ENCODE measurements around the gene CAMSAP1.

Gene CAMSAP1

DNA sequence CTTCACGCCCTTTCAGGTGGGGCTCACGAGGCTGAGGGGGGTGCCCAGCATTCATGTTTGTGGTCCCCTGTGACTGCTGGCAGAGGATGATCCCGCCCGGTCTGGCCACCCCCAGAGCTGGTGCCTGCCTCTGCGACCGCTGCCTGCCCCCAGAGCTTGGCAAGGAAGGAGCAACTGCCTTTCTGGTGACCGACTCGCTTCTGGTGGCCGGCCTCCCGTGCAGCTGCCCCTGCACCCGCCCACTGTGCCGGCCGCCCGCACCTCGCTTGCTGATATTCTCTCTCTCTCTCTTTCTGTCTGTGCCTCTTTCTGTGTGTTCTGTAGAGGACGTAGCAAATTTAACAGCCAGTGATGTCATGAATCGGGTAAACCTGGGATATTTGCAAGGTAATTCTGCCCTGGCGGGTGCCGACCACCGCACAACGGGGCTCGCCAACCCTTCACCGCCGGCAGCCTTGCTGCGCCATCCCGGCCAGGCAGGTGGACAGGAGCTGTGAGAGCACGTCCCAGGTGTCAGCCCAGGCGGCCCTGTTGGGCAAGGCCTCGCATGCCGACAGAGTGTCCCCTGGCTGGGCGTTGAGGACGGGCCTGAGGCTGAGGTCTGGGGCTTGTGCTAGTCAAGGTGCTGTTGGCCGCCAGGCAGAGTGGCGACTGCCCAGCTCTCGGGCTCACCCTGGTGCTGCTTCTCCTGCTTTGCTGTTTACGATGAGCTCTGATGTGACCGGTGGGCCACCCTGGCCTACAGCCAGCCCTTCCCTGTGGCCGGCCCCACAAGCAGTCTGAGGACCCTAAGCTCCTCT is 119.4 kb downstream of the CAMSAP1 start:
- Histone ChIP-seq H3K36me3 (ENCODE audit: control insufficient read depth in 2 of 2, insufficient read depth in 1 of 2, low read length in 2 of 2) (no peaks in the 10 kb centered on the region), H3K4me1 (ENCODE audit: control insufficient read depth, insufficient read depth, low read length) (no peaks in the 10 kb centered on the region), H3K4me3 (ENCODE audit: low read depth, low read length) (no peak overlapping the region), H3K27ac (ENCODE audit: extremely low read depth, low read depth, low read length) (no peak overlapping the region), H3K9me3 (ENCODE audit: control insufficient read depth, insufficient read depth, low read depth, low read length) (no peaks in the 10 kb centered on the region)
- ChIA-PET POLR2A (no interaction called here), CTCF (interaction anchor here (0.8 to 2.9 kb wide), 2 partner anchors 9 to 176 kb away, joined by 3 to 21 read pairs; no protein-coding TSS in a partner anchor)
- TF ChIP-seq, protein P1, sequence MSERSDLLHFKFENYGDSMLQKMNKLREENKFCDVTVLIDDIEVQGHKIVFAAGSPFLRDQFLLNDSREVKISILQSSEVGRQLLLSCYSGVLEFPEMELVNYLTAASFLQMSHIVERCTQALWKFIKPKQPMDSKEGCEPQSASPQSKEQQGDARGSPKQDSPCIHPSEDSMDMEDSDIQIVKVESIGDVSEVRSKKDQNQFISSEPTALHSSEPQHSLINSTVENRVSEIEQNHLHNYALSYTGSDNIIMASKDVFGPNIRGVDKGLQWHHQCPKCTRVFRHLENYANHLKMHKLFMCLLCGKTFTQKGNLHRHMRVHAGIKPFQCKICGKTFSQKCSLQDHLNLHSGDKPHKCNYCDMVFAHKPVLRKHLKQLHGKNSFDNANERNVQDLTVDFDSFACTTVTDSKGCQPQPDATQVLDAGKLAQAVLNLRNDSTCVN (tag by site-specific recombination; optimal IDR thresholded peaks at IDR 0.05), result no peak
- TF ChIP-seq ZFHX2 (tag by site-specific recombination; conservative IDR thresholded peaks at IDR 0.05) (peak; percentile 72), EGR2 (tag by site-specific recombination; IDR thresholded peaks at IDR 0.05; ENCODE audit: low read depth) (peak; percentile 85)

DNA sequence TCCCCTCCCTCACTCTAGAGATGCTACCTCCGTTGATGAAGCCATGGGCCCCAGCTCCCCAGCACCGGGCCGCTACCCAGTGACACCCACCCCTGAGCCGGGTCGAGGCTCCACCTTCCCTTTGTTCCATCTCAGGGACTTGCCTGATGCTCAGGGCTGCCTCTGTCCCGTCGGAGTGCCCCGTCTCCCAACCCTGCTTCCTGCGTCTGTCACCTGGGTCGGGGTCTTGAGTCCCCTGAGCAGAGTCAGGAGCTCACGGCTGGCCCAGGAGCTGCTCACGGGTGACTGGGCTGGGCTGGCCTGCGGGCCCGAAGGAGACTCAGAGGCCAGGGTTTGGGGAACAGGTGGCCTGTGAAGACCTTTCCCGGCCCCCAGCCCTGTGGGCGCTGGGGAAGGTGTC is 120.0 kb downstream of the CAMSAP1 start:
- Histone ChIP-seq H3K36me3 (ENCODE audit: control insufficient read depth in 2 of 2, insufficient read depth in 1 of 2, low read length in 2 of 2) (no peaks in the 10 kb centered on the region), H3K4me3 (ENCODE audit: low read depth, low read length) (no peak overlapping the region), H3K4me1 (ENCODE audit: control insufficient read depth, insufficient read depth, low read length) (no peaks in the 10 kb centered on the region), H3K27ac (ENCODE audit: extremely low read depth, low read depth, low read length) (no peak overlapping the region), H3K9me3 (ENCODE audit: control insufficient read depth, insufficient read depth, low read depth, low read length) (no peaks in the 10 kb centered on the region)
- CTCF ChIA-PET, result interaction anchor here (0.8 to 2.9 kb wide), 2 partner anchors 10 to 176 kb away, joined by 3 to 21 read pairs; no protein-coding TSS in a partner anchor
- TF ChIP-seq ZNF701 (tag by site-specific recombination; IDR thresholded peaks at IDR 0.05), result no peak
- no peak for TF ChIP-seq ZNF169 (tag by site-specific recombination; IDR thresholded peaks at IDR 0.05)
- no peak for TF ChIP-seq ZSCAN23 (tag by site-specific recombination; IDR thresholded peaks at IDR 0.05)
- no peak for TF ChIP-seq ZNF221 (tag by site-specific recombination; IDR thresholded peaks at IDR 0.05; ENCODE audit: borderline replicate concordance)
- no peak for TF ChIP-seq ZNF302 (tag by site-specific recombination; IDR thresholded peaks at IDR 0.05; ENCODE audit: low read depth)
- no peak for TF ChIP-seq ZNF48 (tag by site-specific recombination; IDR thresholded peaks at IDR 0.05)
- TF ChIP-seq, protein P2, sequence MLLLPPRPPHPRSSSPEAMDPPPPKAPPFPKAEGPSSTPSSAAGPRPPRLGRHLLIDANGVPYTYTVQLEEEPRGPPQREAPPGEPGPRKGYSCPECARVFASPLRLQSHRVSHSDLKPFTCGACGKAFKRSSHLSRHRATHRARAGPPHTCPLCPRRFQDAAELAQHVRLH (tag by site-specific recombination; IDR thresholded peaks at IDR 0.05), result no peak
- TF ChIP-seq ZNF391 (tag by site-specific recombination; IDR thresholded peaks at IDR 0.05; ENCODE audit: borderline replicate concordance, low read depth), result no peak
- no peak for TF ChIP-seq ZNF544 (tag by site-specific recombination; IDR thresholded peaks at IDR 0.05)
- TF ChIP-seq ZNF140 (tag by site-specific recombination; IDR thresholded peaks at IDR 0.05), result no peak
- no peak for TF ChIP-seq ZNF311 (tag by site-specific recombination; IDR thresholded peaks at IDR 0.05; ENCODE audit: borderline replicate concordance)
- POLR2A ChIA-PET, result no interaction called here

DNA sequence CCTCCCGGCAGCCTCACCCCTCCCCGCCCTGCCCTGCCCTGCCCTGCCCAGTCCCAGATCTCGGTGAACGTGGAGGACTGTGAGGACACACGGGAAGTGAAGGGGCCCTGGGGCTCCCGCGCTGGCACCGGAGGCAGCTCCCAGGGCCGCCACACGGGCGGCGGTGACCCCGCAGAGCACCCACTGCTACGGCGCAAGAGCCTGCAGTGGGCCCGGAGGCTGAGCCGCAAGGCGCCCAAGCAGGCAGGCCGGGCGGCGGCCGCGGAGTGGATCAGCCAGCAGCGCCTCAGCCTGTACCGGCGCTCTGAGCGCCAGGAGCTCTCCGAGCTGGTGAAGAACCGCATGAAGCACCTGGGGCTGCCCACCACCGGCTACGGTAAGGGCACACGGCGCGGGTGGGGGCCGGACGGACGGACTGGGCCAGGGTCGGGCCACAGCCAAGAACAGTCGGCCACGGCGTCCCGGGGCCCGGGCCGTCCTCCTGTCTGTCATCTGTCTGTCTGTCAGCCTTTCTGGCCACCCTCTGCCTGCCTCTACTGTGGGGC is 121.1 kb downstream of the CAMSAP1 start:
- POLR2A ChIA-PET, result no interaction called here
- Histone ChIP-seq H3K27ac (ENCODE audit: extremely low read depth, low read depth, low read length) (no peak overlapping the region), H3K36me3 (ENCODE audit: control insufficient read depth in 2 of 2, insufficient read depth in 1 of 2, low read length in 2 of 2) (no peaks in the 10 kb centered on the region), H3K4me3 (ENCODE audit: low read depth, low read length) (no peak overlapping the region), H3K9me3 (ENCODE audit: control insufficient read depth, insufficient read depth, low read depth, low read length) (no peaks in the 10 kb centered on the region), H3K4me1 (ENCODE audit: control insufficient read depth, insufficient read depth, low read length) (no peaks in the 10 kb centered on the region)
- CTCF ChIA-PET, result interaction anchor here (0.7 to 2.9 kb wide), 3 partner anchors 11 to 183 kb away, joined by 3 to 21 read pairs (median 4); no protein-coding TSS in a partner anchor
- TF ChIP-seq ZNF138 (tag by site-specific recombination; IDR thresholded peaks at IDR 0.05; ENCODE audit: borderline replicate concordance), result no peak
- TF ChIP-seq, protein P3, sequence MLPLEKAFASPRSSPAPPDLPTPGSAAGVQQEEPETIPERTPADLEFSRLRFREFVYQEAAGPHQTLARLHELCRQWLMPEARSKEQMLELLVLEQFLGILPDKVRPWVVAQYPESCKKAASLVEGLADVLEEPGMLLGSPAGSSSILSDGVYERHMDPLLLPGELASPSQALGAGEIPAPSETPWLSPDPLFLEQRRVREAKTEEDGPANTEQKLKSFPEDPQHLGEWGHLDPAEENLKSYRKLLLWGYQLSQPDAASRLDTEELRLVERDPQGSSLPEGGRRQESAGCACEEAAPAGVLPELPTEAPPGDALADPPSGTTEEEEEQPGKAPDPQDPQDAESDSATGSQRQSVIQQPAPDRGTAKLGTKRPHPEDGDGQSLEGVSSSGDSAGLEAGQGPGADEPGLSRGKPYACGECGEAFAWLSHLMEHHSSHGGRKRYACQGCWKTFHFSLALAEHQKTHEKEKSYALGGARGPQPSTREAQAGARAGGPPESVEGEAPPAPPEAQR (tag by site-specific recombination; IDR thresholded peaks at IDR 0.05), result no peak
- TF ChIP-seq ZNF621 (tag by site-specific recombination; IDR thresholded peaks at IDR 0.05), result no peak
- no peak for TF ChIP-seq ZNF354C (tag by site-specific recombination; IDR thresholded peaks at IDR 0.05; ENCODE audit: borderline replicate concordance, low read depth)
